GM18511 (cell line): ENCODE measurements around the gene BRPF3.

ENCODE experiments used
- ATAC-seq: cut with Tn5 transposase; IDR thresholded peaks from one replicate; pipeline ENCODE4 v1.9.1; 2021; ENCODE audit warnings: mild to moderate bottlenecking, moderate library complexity; ENCODE audit not compliant: unreplicated experiment

The BRPF3 gene

GRCh38 chr6:36196113-36196879 is at the start of gene BRPF3:
BRPF3 (plus strand) TSS chr6:36196744; CDS start chr6:36200323, 3,579 bp downstream.
- peak; percentile 61 for ATAC-seq

GRCh38 chr6:36147294-36147693 is 49.2 kb upstream of the BRPF3 start:
- ATAC-seq: no peak

- ATAC-seq: no peak
Observed at GRCh38 chr6:36149476-36149875, 47.1 kb upstream of the BRPF3 start.

DNA sequence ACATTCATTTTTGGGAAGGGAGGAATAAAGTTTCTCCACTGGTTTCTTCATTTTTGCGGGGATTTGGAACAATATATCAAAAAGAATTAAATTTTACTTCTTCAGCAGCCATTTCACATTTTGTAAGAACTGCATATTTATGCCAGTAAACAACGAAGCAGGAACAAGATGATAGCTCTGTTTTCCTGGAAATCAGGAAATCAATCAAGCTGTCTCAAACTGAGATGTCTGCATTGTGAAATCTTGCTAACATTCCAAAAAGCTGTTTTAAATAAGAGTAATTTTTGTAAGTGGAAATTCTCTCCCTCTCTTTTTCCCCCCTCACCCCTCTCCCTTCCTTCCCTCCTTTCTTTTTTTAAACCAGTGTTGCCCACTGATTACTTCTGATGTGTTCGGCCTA is 46.3 kb upstream of the BRPF3 start:
- no peak for ATAC-seq

DNA sequence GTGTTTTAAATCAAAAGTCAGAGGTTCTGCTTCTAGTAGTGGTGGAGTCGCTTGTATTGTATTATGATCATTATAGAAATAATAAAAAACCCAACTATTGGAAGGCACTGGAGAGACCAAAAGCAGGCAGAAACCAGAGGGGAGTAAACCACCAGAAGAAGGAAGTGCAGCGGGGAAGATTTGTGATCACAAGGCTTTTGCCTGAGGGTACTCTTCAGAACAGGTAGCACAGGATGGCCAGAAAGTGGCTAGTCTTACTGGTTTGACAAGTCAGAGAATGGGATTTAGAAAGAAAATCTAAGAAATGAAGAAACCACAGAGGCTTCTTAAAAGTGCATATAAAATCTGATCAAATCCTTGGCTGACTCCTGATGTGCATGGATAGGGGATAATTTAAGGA is 42.3 kb upstream of the BRPF3 start:
- no peak for ATAC-seq

DNA sequence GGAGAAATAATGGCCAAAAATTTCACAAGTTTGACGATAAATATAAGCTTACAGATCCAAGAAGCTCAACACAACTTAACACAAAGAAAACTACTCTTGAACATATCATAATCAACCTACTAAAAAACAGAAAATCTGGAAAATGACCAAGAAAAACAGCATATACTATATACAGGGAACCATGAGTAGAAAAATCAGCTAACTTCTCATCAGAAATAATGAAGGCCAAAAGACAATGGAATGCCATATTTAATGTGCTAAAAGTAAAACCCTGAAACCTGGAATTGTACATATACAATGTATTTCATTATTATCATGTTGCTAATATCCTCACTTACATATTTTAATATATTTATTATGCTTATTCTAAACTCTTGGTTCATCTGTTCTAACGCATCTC is 40.9 kb upstream of the BRPF3 start:
- no peak for ATAC-seq

DNA sequence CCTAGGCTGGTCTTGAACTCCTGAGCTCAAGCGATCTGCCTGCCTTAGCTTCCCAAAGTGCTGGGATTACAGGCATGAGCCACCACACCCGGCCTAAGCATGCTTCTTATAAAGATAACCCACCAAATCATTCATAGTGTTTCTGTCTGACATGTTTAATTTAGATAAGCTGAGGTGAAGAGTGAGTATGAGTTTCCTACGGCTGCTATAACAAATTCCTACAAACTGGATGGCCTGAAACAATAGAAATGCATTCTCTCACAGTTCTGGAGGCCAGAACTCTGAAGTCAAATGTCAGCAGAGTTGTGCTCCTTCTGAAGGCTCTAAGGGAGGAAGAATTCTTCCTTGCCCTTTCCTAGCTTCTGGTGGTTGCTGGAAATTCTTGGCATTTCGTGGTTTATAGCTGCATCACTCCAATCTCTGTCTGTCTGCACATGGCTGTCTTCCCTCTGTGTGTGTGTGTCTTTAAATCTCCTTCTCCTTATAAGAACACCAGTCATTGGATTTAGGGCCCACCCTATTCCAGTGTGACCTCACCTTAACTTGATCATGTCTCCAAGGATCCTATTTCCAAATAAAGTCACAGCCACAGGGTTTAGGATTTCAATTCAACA is 36.3 kb upstream of the BRPF3 start:
- no peak for ATAC-seq

DNA sequence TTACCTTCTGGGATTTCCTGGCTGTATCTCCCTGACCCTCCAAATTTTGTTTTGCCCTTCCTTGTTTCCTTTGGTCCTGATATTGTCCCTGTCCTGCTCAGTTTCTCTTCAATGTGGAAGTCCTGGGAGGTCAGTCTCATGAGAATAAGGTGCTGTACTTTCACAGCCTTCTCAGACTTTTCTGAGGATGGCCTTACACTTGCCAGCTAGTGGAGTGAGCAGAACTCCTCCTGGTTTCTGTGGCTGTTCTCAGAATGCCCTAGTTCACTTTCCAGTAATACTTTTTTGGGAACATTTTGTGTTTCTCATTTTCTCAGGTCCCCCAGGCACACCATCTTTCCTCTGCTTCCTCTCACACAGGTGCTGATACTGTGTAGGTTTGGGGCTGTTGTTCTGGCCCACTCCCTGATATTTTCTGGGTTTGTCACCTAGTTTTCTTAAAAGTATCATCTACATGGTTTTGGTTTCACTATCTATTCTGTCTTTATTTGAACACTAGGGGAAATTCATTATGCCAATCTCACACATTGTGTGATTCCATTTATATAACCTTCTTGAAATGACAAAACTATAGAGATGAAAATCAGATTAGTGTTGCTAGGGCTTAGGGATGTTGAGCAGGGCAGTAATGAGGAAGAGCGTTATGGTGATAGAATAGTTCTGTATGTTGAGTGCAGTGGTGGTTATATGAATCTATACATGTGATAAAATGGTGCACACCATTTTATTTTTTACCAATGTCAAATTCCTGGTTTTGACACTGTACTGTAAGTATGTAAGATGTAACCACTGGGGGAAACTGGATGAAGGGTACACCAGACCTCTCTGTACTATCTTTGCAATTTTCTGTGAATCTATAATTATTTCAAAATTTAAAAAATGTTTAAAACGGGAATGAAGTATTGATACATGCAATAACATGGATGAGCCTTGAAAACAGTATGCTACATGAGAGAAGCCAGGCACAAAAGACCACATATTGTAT is 27.2 kb upstream of the BRPF3 start:
- ATAC-seq: no peak

DNA sequence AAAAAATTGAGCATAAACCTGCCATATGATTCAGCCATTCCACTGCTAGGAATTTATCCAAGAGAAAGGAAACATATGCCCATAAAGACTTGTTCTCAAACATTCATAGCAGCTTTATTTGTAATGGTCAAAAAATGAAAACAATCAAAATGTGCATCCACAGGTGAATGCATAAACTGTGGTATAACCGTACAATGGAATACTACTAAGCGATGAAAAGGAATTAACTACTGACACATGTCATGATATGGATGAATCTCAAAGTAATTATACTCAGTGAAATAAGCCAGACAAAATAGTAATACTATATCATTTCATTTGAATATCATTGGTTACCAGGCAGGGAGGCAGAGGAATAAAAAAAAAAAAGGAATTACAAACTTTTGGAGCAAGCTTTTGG is 25.8 kb upstream of the BRPF3 start:
- no peak for ATAC-seq

GRCh38 chr6:36171573-36171972 is 25.0 kb upstream of the BRPF3 start:
- no peak for ATAC-seq

DNA sequence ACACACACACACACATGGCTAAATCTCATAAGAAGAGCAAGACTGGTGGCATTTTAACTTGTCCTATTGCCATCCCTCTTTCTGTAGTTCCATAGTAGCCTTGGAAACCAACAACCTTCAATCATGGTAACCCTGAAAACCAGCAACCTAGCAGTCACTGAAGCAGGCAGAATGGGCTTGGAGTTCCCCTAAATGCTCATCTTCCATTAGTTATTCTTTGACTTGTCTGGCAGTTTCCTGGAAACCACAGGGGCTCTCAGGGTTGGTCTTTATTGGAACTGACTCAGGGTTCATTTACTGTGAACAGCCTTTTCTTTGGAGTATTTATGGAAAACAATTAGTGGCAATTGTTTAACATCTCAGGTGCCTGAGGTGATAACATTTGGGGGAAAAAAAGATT is 19.4 kb upstream of the BRPF3 start:
- no peak for ATAC-seq

GRCh38 chr6:36178544-36178943 is 18.0 kb upstream of the BRPF3 start:
- ATAC-seq: no peak

GRCh38 chr6:36180126-36180525 is 16.4 kb upstream of the BRPF3 start:
- no peak for ATAC-seq

GRCh38 chr6:36184311-36184710 is 12.2 kb upstream of the BRPF3 start:
- ATAC-seq: no peak

DNA sequence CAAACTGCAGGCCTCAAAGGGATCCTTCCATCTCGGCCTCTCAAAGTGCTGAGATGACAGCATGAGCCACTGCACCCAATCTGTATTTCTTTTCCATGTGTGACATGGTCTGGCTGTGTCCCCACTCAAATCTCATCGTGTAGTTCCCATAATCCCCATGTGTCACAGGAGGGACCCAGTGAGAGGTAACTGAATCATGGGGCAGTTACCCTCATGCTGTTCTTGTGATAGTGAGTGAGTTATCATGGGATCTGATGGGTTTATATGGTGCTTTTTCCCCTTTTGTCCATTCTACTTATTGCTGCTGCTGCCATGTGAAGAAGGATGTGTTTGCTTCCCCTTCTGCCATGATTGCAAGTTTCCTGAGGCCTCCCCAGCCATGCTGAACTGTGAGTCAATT is 10.3 kb upstream of the BRPF3 start:
- no peak for ATAC-seq

- no peak for ATAC-seq
Observed at GRCh38 chr6:36187446-36187845, 9.1 kb upstream of the BRPF3 start.

GRCh38 chr6:36195471-36196112 is 952 bp upstream of the BRPF3 start:
- no peak for ATAC-seq

DNA sequence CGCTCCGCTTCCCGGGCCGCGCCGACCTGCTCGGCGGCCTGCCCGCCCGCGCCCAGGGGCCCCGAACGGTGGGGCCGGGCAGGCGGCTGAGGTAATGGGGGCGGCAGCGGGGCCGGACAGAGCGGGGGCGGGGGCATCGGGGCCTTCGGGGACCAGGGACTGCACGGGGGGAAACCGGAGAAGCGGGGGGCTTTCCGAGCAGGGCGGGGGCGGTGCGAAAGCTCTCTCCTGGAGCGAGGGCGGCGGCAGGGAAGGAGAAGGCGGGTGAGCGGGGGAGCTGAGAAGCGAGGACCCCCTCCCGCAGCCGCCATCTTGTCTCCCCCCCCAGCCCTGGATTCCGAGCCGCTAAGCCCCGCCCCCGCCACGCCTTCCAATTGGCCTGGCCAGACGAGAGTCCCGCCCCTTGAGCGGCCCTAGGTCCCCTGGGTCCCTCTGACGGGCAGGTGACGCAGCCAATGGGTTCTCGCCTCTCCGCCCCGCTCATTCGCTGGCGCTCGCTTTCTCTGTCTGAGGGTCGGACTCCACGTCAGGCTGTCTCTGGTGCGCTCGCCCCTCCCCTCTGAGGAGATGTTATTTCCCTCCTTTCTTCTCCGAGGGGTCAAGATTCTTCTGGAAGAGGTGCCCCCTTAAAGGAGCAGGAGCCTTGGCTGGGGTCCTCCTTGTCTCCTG is 470 bp downstream of the BRPF3 start:
- peak; percentile 91 for ATAC-seq

DNA sequence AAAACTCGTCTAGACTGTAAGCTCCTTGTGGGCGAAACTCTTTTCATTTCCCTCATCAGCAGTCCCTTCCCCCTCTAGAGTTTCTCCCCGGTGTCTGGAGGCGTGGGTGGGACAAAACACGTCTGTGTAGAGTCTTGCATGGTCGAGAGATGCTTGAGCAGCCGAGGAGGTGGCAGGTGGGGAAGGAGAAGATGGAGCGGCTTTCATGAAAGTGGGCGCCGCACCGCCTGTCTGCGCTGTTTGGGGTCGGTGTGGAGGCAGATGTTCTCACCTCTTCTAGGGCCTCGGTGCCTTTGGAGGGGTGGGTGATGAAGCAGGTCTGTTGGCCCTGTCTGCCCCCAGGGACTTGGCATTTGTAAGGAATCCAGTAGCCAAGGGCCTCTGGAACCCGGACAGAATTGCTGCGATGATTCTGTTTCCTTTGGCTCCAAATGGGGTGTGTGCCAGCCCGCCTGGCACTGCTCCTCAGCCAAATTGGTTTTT is 1.2 kb downstream of the BRPF3 start:
- ATAC-seq: no peak

DNA sequence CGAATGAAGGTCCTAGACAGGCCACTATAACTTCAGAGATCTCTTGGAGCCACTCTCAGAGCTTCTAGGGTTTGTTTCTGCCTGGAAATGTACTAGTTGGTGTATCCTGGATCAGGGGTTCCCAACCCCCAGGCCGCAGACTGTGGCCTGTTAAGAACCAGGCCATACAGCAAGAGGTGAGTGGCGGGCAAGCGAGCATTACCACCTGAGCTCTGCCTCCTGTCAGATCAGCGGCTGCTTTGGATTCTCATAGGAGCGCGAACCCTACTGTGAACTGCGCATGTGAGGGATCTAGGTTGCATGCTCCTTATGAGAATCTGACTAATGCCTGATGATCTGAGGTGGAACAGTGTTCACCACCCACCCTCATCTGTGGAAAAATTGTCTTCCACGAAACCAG is 2.4 kb downstream of the BRPF3 start:
- no peak for ATAC-seq
